ENCODE measurements around the gene CPLANE2. TPM values are rescaled to one million over a fixed set of nuclear protein-coding genes. Genes with fewer than 3 reads are reported as not detected.

CPLANE2 gene
- total RNA-seq, 4 donors from 2014 or later, result 2.0 to 13.3 (median 4.7) TPM

DNA sequence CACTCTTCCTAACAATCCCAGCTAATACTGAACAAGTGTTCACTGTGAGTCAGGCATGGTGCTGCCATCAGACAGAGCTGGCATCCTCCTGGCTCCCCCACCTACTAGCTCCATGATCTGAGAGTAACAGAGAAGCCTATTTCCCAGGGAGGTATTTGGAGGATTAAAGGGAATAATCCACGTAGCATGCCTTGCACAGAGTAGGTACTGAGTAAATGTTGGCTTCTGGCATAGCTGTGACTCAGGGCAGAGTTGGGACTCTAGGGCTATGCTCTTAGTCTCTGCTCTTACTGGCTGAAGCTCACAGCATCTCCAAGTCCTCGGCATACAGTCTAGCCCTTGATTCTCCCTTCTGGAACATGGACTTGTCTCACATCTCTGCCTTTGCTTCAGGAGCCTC, 32.8 kb downstream of the CPLANE2 start:
- no peak for DNase-seq (ENCODE audit: low spot score)
- no peak for ATAC-seq (ENCODE audit: low FRiP score)
- TF ChIP-seq, protein P1, sequence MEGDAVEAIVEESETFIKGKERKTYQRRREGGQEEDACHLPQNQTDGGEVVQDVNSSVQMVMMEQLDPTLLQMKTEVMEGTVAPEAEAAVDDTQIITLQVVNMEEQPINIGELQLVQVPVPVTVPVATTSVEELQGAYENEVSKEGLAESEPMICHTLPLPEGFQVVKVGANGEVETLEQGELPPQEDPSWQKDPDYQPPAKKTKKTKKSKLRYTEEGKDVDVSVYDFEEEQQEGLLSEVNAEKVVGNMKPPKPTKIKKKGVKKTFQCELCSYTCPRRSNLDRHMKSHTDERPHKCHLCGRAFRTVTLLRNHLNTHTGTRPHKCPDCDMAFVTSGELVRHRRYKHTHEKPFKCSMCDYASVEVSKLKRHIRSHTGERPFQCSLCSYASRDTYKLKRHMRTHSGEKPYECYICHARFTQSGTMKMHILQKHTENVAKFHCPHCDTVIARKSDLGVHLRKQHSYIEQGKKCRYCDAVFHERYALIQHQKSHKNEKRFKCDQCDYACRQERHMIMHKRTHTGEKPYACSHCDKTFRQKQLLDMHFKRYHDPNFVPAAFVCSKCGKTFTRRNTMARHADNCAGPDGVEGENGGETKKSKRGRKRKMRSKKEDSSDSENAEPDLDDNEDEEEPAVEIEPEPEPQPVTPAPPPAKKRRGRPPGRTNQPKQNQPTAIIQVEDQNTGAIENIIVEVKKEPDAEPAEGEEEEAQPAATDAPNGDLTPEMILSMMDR (IDR thresholded peaks at IDR 0.05), result no peak

DNA sequence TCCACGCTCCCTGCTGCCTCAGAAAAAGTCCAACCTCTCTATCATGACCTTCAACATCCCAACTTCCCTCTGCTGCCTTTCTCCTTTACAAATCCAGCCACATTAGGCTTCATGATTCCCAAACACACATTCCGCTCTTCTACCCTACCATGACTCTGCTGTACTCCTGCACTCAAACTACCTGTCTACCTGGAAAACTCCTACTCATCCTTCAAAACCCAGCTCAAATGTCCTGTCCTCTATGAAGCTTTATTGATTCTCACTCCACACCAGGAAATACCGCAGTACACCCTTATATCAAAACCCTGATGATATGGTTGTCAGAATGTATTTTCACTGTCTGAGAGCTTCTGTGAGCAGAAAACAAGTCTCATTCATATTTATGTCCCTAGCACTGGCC, 33.4 kb downstream of the CPLANE2 start:
- DNase-seq (ENCODE audit: low spot score) (no peak), ATAC-seq (ENCODE audit: low FRiP score) (no peak)
- TF ChIP-seq, protein P1 (IDR thresholded peaks at IDR 0.05), result no peak

DNA sequence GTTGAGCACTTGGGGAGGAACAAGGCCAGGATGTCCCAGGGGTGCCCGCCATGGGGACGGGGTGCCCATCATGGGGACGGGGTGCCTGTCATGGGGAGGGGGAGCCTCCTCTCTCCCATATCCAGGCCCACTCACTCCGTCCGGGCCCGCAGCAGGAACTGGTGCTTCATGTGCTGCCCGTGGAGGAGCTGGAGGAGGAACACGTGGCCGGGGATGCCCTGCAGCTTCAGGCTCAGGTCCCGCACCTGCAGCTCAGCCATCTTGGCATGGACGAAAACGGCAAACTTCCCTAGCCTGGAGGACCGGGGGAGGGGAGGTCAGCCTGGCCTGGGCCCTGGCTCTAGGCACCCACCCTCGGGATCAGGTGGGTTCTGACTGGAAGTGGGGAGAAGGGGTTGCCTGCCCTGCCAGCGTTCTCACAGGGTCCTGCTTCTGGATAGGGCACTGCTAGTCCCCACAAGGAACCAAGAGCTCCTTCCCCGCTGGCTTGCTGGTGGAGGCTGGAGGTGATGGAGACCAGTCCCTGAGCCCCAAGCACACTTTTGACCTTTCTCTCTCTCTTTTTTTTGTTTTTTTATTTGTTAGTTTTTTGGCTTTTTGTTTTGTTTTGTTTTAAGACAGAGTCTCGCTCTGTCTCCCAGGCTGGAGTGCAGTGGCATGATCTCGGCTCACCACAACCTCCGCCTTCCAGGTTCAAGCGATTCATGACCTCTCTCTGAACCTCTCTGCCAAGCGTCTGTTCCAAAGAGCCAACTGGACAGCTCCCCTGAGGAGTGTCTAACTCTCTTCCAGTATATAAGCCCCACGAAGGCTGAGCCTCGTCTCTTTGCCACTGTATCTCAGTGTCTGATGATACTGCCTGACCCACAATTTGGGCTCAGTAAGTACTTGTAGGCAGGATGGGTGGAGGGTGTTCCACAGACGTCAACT, 34.4 kb downstream of the CPLANE2 start:
- no peak for ATAC-seq (ENCODE audit: low FRiP score)
- DNase-seq (ENCODE audit: low spot score), result no peak
- TF ChIP-seq, protein P1 (IDR thresholded peaks at IDR 0.05), result no peak

DNA sequence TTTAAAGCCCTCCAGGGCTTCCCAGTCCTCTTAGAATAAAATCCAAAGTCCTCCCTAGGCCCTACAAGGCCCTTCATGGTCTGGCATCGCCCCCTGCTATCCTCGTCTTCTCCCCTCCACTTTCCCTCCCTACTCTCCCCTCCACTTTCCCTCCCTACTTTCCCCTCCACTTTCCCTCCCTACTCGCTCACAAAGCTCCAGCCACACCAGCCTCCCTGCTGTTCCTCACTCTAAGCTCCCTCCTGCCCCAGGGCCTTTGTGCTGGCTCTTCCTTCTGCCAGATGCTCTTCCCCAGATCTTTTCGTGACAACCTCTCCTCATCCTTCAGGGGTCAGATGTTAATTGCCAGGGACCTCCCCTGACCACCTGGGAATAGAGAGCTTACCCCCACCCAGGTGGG, 37.3 kb downstream of the CPLANE2 start:
- DNase-seq (ENCODE audit: low spot score) (no peak), ATAC-seq (ENCODE audit: low FRiP score) (no peak)
- TF ChIP-seq, protein P1 (IDR thresholded peaks at IDR 0.05), result no peak

DNA sequence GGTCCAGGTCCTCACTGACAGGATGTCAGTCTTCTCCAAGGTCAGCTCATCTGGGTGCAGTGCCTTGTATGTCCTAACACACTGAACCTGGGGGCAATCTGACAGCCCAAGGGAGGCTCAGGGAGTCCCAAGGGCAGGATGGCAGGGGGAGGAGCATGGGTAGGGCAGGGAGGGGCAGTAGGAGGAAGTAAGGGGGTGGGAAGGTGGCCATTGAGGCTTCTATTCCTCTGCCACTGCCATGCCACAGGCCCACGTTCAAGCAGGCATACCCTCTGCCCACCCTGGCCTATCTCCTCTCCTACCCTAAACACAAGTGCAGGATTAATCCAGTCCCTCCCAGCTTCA, 37.9 kb downstream of the CPLANE2 start:
- no peak for ATAC-seq (ENCODE audit: low FRiP score)
- DNase-seq (ENCODE audit: low spot score), result no peak
- TF ChIP-seq, protein P1 (IDR thresholded peaks at IDR 0.05), result no peak

DNA sequence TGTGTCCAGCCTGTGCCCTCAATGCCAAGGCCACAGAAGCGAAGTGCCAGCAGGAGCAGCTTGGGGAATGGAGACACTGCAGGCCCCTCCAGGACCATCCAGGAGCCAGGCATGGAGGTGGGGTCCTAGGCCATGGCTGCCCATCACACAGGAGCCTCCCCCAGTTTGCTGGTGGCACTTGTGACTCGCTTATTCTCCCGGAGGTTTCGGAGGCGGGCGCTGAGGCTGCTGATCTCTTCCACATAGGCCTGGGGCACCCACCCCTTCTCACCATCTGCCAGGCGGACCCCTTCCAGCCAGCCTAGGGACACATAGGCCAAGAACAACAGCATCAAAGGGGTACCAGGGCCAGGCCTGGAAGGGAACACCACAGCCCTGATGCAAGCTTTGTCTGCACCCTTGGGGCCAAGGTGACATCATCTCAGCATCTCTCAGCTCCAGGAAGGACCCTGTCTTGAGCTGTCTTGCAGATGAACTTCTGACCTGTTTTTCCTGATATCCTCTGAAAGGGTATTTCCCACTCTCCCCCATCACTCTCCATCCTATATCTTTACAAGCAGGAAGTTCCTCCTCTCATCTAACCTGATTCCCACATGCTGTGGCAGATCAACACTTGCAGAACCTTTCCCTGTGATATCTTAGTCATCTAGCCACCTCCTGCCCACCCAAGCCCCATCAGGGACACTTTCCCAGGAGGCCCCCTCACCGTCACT, 38.4 kb downstream of the CPLANE2 start:
- no peak for DNase-seq (ENCODE audit: low spot score)
- TF ChIP-seq, protein P1 (IDR thresholded peaks at IDR 0.05), result no peak
- ATAC-seq (ENCODE audit: low FRiP score), result no peak

Measured in omental fat pad (tissue), 4 donors.